ENCODE measurements around the gene FAM193A.
"Not testable (repeated sequence)": the region's sequence is repeated elsewhere in the genome, so short reads cannot be mapped to it uniquely, and the experiment has no call there.

The FAM193A gene

DNA sequence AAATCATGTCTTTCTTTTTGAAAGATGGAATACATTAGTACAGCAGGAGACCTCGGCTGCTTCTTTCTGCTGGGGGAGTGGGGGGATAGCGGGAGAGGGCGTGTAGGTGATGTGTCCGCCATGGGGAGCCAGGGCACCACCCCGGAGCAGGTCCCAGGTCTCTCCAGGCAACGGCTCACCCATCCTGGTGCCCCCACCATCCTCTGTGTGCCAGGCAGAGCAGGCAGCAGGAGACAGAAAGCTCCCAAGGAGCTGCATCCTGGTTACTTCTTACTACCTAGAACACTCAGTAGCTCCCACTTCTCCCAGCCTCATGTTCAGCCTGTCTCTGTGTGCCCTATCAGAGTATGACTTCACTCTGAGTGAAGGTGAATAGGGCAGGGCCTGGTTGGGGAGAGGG lies 196.1 kb downstream of the FAM193A start:
- DNase-seq, result no peak

DNA sequence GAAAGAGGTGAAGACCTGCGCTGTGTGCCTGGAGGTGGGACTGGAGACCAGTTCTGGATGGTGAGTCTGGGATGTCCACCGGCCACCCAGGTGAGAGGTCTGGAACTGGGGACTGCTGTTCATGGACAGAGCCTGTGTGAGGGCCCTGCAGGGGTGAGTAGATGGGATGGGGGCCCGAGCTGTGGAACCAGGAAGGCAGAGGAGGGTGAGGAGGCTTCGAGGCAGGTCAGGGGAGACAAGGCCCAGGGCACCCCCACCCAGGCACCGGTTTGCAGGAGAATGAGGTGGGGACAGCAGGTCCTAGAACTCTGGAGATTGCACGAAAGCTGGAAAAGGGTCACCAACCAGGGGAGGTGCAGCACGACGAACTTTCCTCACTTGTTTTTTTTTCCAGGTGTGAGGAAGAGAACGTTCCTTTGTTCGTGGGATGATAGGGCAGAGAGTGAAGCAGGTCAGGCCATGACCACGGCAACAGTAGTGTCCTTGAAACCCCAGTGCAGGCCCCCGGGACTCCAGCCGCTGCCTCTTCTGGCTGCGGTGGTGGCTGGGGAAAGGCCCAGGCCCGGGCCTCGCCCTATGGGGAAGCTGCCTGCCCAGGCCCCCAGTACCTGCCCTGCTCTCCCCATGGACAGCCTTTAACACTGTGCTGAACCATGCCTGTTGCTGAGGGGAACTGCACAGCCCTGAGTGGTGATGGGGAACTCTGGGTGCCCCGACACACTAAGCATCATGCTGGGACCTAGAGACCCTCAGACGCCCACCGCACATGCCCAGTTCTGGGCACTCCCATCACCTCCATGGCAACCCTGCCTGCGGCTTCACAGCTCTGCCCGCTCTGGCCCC lies 196.8 kb downstream of the FAM193A start:
- DNase-seq, result no peak

DNA sequence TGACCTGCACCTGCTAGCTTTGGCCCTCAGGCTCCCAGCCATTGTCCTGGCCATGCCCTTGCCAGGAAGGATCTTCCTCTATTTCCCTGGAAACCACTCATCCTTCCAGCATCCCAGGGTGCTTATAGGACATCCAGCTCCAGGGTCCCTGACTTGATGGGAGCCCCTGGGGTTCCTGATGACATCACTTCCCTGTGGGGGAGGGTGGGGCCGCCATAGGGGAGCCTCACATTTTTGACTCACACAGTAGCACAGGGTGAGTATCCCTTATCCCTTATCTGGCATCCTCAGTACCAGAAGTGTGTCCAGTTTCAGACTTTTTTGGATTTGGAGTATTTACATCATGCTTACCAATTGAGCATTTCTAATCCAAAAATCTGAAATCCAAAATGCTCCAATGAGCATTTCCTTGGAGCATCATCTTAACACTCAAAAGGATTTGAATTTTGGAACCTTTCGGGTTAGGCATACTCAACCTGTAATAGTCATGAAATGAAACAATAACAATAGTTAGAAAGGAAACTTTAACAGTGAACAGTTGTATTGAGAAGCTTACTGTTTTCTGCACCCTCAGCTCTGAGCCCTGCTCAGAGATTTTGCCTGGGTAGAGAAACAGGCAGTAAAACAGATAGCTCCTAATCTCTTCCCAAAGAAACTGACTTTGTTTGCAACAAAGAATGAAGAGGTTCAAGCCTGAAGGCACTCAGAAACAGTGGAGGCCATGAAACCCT lies 197.6 kb downstream of the FAM193A start:
- no peak for DNase-seq

DNA sequence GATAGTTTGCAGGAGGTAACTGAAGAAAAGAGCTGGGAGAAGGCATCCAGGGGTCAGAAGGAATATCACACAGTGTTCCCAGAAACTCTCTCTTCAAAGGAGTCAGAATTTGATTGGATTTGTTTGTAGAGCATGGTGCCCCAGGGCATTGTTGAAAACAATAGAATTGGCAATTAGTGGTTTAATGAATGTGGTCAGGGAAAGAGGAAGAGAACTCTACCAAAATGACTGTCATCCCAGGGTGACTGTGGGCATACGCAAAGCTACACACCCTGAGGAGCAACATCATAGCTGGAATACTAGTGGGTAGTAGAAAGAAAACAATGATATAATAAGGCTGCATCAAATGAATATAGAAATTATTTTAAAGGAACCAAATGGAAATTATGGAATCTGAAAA lies 198.2 kb downstream of the FAM193A start:
- DNase-seq, result no peak

DNA sequence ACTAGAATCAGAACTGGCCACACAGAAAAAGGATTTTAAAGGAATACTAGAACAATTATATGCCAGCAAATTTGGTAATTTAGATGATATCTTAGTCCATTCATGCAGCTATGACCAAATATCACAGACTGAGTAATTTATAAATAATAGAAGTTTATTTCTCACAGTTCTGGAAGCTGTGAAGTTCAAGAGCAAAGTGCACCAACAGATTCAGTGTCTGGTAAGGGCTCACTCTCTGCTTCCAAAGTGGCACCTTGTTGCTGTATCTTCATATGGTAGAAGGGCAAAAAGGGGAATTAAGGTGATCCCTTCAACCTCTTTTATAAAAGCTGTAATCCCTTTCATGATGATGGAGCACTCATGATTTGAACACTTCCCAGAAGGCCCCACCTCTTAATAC lies 199.4 kb downstream of the FAM193A start:
- no peak for DNase-seq

DNA sequence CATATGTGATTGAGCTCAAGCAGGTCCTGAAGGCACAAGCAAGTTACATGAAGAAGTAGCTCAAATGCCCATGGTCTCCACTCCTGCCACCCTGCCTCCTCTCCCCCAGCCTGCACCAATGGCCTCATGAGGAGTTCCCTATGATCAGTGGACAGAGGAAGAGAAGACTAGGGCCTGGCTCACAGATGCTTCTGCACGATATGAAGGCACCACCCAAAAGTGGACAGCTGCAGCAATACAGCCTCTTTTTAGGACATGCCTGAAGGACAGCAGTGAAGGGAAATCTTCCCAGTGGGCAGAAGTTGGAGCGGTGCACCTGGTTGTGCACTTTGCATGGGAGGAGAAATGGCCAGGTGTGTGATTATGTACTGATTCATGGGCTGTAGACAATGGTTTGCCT lies 201.8 kb downstream of the FAM193A start:
- DNase-seq, result not testable (repeated sequence)

DNA sequence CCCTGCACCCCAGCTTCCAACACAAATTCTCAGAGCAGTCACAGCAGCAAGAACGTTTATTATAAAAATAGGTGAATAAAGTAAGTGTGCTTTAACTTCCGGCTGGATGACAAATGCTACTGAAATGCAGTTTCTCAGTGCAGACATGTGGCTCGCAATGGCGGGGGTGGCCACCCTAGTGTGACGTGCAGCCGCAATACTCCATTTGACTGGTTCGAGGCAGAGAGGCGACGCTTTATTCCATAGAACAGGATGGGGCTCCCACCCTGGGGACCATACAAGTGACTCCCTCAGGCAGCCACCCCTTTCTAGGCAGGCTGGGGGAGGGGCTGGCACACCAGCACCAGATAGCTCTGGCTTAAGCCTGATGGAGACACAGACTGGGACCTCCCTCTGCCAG lies 205.2 kb downstream of the FAM193A start:
- DNase-seq, result no peak

DNA sequence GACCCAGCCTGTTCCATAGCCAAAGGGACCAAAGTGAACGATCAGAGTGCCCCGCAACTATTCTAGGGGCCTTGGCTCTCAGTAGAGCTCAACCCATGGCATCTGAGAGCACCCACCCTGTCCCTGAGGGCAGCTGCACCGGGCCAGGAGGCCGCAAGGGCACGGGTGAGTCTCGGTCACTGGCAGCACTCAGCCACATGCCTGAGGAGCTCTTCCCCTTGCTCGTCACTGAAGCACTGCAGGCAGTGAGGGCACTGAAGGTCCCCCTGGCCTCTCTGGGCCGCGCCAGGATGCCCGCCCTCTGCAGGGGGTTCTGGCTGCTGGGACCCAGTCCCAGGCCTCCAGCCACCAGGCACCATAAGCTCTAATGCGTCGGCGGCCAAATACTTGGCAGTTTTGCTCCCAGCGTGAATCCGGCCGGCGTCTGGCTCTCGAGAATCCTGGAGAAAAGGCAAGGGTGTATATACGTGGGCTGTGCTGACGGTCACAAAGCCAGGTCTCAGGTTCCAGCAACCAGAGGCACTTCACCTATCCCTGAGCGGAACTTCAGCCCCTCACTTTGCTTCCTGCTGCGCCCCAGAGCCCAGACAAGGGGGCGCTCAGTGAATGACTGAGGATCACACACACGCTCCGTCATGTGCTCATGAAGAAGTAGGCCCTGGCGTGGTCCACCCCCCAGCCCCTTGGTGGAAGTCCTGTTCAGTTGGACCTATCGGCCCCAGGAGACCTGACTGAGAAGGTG lies 205.8 kb downstream of the FAM193A start:
- DNase-seq, result no peak

DNA sequence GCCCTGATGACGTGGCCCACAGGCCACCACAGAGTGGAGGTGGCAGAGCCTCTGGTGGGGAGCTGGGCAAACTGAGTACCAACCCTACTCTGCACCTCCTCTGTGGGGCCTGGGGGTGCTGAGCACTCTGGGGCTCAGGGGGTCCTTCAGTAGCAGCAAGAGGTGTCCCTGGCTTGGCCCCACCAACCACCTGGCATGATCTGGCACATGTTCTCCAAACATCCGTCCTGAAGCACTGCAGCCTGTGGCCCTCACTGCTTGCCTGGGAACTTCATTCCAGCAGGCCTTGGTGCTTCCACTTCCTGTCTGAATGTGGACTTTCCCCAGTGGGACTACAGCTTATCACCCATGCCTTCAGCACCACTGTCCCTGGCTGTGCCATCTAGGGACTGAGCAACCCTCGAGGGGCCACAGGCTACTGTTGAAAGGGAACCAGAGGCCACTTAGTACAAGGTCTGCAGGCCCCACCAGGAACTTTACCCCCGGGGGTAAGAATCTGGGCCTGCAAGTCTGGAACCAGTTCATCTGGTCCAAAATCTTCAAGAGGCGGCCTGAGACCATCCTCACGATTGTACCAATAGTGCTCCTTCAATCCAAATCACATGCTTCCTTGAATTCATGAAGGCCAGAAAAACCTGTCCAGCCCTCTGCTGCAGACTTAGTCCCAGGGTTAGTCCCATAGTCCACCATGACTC lies 206.5 kb downstream of the FAM193A start:
- DNase-seq, result no peak

DNA sequence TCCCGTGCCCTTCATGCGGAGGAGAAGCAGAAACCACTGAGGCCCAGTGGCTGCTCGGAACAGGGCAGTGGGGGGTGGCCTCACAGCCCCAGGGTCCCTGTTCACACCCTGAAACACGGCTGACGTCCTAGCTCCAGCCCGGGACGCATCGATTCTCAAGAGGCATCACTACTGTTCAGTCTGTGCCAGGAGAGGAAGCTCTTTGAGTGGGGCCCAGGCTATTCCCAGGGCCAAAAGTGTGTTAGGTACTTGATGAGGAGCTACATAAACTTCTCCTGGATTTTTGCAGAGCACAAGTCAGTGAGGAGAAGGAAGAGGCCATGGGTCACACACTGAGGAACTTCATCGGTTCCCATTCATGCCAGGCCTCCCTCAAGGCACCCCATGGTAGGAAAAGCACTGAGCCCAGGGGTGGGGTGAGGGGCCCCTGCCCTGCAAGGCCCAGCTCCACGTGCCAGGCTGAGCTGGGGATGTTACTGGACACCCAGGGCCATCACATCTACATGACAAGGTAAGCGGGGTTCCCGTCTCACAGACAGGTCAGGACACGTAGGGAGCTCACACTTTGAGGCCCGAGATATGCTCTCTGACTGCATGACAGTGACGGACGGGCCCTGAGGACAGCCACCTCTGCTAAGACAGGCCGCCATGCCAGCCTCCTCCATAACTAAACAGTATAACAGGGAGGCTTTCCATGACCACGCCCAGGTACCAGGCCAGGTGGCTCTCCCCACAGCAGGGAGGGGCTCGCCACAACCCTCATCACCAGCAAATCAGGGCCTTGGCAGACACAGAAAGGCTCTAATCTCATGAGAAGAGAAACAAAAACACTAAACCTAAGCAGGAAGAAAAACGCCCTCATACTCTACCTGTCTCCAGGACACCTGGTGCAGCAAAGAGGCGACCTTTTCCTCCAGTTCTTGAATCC lies 207.3 kb downstream of the FAM193A start:
- DNase-seq, result no peak

DNA sequence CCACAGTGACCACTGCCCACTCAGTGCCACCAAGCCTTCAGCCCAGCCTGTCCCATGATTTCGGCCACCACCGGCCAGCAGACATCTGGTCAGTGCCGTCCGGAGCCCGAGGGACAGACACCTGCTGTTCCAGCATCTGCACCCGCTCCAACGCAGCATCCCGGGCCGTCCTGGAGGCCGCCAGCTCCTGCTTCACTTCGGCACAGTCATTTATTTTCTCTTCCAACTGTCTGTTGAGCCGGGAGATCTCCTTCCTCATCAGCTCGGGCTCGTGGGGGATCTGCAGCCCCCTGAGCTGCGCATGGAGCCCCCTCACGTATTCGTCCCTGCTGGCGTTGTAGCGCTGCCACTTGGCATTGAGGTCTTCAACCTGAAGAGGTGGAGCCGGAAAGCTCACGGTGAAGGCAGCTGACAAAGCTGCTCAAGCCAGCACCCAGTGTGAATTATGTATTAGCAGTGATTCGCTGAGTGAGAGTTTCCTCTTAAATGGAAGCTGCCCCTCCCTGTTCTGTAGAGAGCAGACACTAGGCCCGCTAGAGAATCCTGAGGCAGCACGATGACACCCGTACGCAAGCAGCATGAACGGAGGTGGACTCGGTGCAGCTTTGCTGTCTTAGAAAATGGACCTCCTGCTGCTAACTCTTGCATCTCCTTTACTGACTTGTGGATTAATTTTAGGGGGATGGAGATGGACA lies 208.3 kb downstream of the FAM193A start:
- no peak for DNase-seq

DNA sequence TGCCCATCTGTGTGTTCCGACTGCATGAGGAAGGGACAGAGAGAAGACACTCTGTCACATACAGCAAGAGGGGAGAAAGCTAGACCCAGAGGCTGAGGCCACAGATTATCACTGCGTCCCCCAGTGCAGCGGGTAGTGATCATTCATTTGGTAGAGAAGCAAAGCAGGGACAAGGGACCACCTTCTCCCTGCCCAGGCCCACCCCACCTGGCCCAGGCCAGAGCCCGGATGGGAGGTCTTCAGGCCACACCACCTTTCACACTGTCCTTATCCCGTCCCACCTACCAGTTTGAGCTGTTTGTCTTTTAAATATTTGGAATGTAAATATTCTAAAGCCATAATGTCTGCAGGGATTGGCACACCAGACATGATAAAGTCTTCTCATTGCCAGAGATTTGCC lies 209.1 kb downstream of the FAM193A start:
- DNase-seq, result no peak

DNA sequence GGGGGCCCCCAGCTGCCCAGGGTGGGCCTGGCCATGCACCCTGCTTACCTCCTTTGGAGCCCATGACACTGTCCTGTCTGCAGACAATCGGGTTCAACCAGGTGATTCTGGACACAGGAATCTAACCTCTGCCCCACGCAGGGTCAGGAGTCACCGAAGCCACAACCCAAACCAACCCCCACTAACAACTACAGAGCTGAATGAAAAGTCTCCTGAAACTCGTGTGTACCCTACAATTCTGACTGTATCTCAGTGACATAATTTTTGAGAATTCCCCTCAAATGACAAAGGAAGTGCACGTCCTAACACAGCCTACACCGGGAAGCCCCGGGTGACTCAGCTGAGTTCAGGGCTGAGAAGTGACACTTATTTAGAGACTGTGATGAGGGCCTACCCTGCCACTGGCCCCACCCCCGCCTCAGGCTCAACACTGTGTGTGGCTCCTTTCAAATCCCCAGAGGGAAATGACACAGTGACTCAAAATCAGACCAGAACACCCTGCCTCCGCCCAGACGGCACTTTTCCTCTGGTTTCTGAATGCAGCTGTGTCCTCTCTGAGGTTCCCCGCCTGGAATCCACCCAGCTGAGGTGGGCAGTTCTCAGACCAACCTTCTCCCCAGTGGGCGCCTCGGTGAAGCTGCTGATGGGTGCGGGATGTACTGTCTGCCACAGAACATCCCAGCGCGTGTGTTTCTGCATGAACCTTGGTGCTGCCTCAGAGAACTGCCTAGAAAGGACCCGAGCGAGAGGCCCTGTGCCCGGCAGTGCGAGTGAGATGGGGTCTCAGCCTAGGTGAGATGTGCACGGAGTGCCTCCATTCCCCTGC lies 209.7 kb downstream of the FAM193A start:
- peak; percentile 93 for DNase-seq

DNA sequence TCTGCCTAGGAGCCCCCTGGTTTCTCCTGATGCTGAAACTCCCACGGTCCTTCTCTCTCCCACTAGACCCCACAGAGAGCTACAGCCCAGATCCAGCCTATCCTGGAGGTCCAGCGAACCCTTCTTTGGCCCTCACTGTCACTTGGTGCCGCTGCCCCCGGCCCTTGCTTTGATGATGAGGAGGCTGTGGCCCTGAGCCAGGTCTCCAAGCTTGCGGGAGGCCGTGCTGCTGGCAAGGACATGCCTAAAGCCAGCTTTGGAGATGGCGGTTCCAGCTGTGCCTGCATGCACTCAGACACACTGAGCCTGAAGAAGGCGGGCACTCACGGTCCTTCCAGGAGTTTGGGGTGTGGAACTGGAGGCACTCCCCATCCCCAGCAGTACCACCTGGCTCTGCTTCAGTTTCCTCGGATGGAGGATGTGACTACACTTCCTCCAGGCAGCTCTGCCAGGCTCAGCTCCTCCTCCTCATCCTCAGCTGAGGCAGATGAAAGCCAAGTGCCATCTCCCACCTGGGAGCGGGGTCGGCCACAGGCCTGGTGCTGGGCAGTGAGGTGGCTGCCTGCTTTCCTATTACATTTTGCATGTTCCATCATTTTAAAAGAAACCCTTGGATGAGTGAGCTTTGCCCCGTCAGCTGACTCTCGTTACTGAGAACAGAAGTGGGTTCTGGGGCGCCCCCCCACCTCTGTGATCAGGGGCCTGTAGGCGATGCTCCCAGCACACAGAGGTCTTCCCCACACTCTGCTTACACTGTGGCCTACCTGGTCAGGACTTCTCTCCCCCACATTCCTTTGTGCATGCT lies 210.6 kb downstream of the FAM193A start:
- no peak for DNase-seq

DNA sequence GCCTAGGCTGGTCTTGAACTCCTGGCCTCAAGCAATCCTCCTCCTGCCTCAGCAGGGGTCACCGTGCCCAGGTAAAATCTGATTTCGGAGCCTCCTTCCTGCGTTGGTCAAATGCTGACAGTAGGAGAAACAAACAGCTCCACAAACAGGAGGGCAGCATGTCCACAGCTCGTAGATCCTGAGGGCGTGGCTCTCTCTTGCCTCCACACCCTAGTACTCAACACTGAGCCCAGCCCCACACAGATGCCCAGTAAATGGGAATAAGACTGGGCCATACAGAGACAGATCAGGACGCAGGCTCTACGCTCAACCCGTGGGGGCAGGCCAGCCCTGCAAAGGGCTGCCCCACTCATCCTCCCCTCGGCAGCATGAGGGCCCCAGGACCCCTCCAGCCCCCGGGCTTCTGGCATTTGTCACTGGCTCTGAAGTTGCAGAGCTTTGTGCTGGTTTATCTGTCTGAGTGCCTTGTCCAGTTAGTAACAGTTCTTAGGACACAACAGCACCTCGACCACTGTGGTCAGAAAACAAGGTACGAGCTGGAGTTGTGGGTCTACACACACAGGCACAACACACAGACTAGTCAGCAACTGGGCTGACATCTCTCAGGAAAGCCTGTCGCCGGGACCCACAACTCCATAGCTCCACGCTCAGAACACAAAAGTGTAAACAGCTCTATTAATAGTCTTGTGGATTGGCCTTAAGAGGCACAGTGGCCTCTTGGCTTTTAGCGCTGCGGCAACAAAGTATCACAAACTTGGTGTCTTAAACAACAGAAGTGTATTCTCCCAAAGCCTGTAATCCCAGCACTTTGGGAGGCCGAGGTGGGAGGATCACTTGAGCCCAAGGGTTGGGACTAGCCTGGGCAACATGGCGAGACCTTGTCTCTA lies 214.5 kb downstream of the FAM193A start:
- no peak for DNase-seq

DNA sequence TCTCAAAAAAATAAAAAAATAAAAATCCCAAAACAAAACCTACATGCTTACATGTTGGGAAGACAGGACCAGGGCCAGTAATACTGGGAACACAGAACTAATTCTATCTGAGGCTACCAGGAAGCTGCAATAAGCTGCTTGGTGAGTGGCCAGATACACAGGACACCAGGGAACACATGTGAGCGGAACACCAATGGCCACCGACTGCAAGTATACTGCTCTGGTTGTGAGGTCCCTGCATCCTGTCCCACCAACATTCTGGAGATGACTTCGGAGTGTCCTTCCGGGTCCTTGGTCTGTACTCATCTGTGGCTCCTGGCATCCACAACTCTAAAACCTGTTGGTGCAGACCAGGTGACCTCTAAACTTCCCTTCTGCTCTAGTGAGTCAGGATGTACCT lies 217.0 kb downstream of the FAM193A start:
- DNase-seq, result no peak

DNA sequence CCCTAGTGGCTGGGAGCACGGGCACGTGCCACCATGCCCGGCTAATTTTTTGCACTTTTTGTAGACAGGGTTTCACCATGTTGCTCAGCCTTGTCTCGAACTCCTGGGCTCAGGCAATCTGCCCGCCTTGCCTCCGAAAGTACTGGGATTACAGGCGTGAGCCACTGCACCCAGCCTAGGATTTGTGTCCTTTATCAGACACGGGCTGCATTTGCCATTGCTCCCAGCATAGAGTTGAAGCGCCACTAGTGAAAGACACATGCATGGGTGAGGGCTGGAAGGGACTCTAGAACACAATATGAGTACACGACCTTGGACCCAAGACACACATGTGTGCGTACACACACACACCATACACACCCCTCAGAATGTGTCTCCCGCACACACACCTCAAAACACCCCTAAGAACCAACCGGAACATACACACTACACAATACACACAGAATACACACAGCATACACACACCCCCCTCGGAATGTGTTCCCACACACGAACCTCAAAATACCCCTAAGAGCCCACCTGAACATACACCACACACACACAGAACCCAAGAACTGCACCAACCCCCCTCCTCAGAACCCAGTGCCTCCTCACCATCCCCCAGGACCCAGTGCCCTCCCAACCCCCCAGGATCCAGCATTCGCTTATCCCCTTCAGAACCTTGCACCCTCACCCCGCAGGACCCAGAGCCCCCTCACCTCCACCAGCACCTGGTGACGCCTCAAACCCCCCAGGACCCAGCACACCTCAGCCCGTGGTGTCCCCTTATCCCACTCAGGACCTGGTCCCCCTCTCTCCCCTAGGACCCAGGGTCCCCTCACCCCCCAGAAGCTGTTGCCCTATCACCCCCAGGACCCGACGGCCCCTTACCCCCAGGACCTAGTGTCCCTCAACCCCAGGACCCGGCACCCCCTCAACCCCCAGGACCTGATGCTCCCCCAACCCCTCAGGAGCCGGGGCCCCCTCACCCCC lies 218.7 kb downstream of the FAM193A start:
- no peak for DNase-seq

All from stimulated activated CD8-positive, alpha-beta memory T cell treated with anti-CD3 and anti-CD28 coated beads, Interleukin-4, amount 100 ng/mL, for 48 hours (primary cell).